Thymus (tissue), 11 donors: ENCODE measurements around the gene FAM241A. TPM values are rescaled to one million over a fixed set of nuclear protein-coding genes. Genes with fewer than 3 reads are reported as not detected.
"Not testable (repeated sequence)": the region's sequence is repeated elsewhere in the genome, so short reads cannot be mapped to it uniquely, and the experiment has no call there.

Source experiments
- DNase-seq, 9 donors: peaks; one replicate each; pipeline ENCODE4 v3.0.0-alpha.2; 2013; ENCODE audit warnings: low spot score in 9 of 9, low read depth in 6 of 9, missing footprints in 1 of 9
- H3K27ac ChIP-seq, 2 donors: one replicate each; pipeline ENCODE4 v1.5.1; 2013; ENCODE audit warnings: control low read depth in 1 of 2, low read depth in 1 of 2, low read length in 1 of 2, mild to moderate bottlenecking in 1 of 2, moderate library complexity in 1 of 2
- H3K27me3 ChIP-seq, 2 donors: one replicate each; pipeline ENCODE4 v1.5.1; 2013; ENCODE audit warnings: low read length in 1 of 2; ENCODE audit not compliant: control insufficient read depth in 2 of 2, insufficient read depth in 1 of 2
- H3K36me3 ChIP-seq, 2 donors: one replicate each; pipeline ENCODE4 v1.5.1; 2013; ENCODE audit warnings: low read length in 1 of 2, mild to moderate bottlenecking in 1 of 2, moderate library complexity in 1 of 2; ENCODE audit not compliant: control insufficient read depth in 2 of 2, insufficient read depth in 2 of 2
- H3K4me1 ChIP-seq, 2 donors: one replicate each; pipeline ENCODE4 v1.5.1; 2013; ENCODE audit warnings: low read length in 2 of 2; ENCODE audit not compliant: control insufficient read depth in 2 of 2, insufficient read depth in 2 of 2
- H3K4me3 ChIP-seq, 2 donors: one replicate each; pipeline ENCODE4 v1.5.1; 2013; ENCODE audit warnings: low read length in 2 of 2, control low read depth in 1 of 2, mild to moderate bottlenecking in 1 of 2
- H3K9me3 ChIP-seq, 2 donors: one replicate each; pipeline ENCODE4 v1.5.1; 2013; ENCODE audit warnings: low read length in 1 of 2, mild to moderate bottlenecking in 1 of 2; ENCODE audit not compliant: control insufficient read depth in 2 of 2, insufficient read depth in 1 of 2
- WGBS: extraction: QIAGEN DNeasy Blood & Tissue Kit; methylation state at CpG from one replicate; pipeline ENCODE4 v1.1.7; 2013; 5-methylcytosine and 5-hydroxymethylcytosine counted together
- polyA plus RNA-seq: library from polyadenylated mRNA; stranded (reverse); fragments of 200-250 nt; gene quantifications from one replicate; pipeline ENCODE4 v1.2.3, GENCODE V29; 2013
- total RNA-seq: library from RNA; stranded (reverse); fragments of 120-200 nt; gene quantifications from one replicate; pipeline ENCODE4 v1.2.4, GENCODE V29; 2013
- donor health status: healthy.

Gene FAM241A
- total and polyA plus RNA-seq, 2 donors = 2.2 to 3.8 TPM

- Histone ChIP-seq H3K4me3 (no peak overlapping the region), H3K4me1 (peaks cover 0 to 12% of the 10 kb centered on the region in 2 donors), H3K27me3 (no peaks in the 10 kb centered on the region), H3K36me3 (peaks cover 2 to 3% of the 10 kb centered on the region in 2 donors), H3K27ac (no peak overlapping the region), H3K9me3 (no peaks in the 10 kb centered on the region)
- WGBS = 93% methylated on average over 4 of the region's 4 CpGs
- no peak for DNase-seq
Measured at GRCh38 chr4:112175840-112176239, 30.6 kb downstream of the FAM241A start.

DNA sequence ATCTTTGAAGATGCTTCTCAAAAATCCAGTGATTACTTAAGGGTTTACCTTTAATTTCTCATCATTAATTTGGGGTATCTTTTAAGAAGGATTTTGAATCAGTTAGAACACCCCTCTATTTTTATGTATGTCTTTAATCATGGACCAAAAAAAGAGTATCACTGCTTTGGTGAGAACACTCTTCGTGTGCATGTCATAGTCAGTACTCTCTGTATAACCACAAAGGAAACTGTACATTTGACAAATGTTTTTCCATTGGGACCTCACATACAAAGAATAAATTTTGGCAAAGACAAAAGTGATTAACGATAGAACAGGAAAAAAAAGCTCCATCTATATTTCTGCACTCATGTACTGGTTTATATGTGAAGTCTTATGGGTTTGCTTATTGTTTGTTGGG is 31.3 kb downstream of the FAM241A start:
- no peaks in the 10 kb centered on the region for H3K9me3 ChIP-seq
- 8% methylated on average over 2 of the region's 2 CpGs for WGBS
- no peak overlapping the region for H3K27ac ChIP-seq
- H3K4me1 ChIP-seq = peaks cover 0 to 9% of the 10 kb centered on the region in 2 donors
- H3K4me3 ChIP-seq = no peak overlapping the region
- DNase-seq = peak in 1 of 9 donors; percentile 36
- peaks cover 2 to 3% of the 10 kb centered on the region in 2 donors for H3K36me3 ChIP-seq
- H3K27me3 ChIP-seq = no peaks in the 10 kb centered on the region

GRCh38 chr4:112178741-112179140 is 33.5 kb downstream of the FAM241A start:
- 23% methylated on average over 3 of the region's 3 CpGs for WGBS
- H3K9me3 ChIP-seq, H3K4me1 ChIP-seq, H3K27ac ChIP-seq, H3K4me3 ChIP-seq, H3K36me3 ChIP-seq, H3K27me3 ChIP-seq: not testable (repeated sequence)
- DNase-seq = peak in 1 of 9 donors; percentile 28

DNA sequence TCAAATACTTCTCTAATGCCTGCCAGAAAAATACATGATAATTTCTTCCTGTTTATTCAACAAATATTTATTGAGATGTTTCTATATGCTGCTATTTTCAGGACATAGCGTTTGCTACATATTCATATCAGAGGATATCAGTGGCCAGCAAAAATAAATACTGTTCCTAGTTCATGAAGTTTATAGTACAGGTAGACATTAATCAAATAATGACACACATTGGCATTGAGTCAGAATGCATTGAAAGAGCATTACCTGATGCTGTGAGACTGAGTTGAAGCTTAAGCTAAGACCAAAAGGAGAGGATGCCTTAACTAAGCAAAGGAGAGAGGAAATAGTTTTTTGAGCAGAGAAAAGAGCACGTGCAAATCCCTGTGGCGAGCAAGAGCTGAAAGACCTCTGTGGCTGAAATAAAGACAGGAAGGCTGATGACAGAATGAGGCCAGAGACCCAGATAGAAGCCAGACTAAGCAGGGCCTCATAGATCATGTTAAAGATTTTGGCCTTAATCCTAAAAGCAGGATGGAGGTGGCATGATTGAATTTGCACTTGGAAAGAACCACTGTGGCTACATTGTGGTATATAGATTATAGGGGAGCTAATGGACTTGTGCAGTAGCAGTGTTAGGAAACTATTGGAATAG is 36.2 kb downstream of the FAM241A start:
- no peaks in the 10 kb centered on the region for H3K36me3 ChIP-seq
- H3K4me3 ChIP-seq = no peak overlapping the region
- H3K27me3 ChIP-seq = no peaks in the 10 kb centered on the region
- 86% methylated on average over 3 of the region's 3 CpGs for WGBS
- H3K4me1 ChIP-seq = peaks cover 0 to 3% of the 10 kb centered on the region in 2 donors
- H3K27ac ChIP-seq = no peak overlapping the region
- H3K9me3 ChIP-seq = no peaks in the 10 kb centered on the region
- no peak for DNase-seq

- Histone ChIP-seq H3K9me3 (no peaks in the 10 kb centered on the region), H3K4me3 (no peak overlapping the region), H3K4me1 (peaks cover 0 to 3% of the 10 kb centered on the region in 2 donors), H3K36me3 (no peaks in the 10 kb centered on the region), H3K27ac (no peak overlapping the region), H3K27me3 (no peaks in the 10 kb centered on the region)
- WGBS = 97% methylated on average over 3 of the region's 3 CpGs
- no peak for DNase-seq
Measured at GRCh38 chr4:112182604-112183003, 37.4 kb downstream of the FAM241A start.

GRCh38 chr4:112183252-112183651 is 38.0 kb downstream of the FAM241A start:
- peaks cover 0 to 3% of the 10 kb centered on the region in 2 donors for H3K4me1 ChIP-seq
- 8% methylated on average over 2 of the region's 2 CpGs for WGBS
- peak in 1 of 9 donors; percentile 60 for DNase-seq
- H3K27me3 ChIP-seq = no peaks in the 10 kb centered on the region
- H3K4me3 ChIP-seq = no peak overlapping the region
- H3K9me3 ChIP-seq = no peaks in the 10 kb centered on the region
- H3K36me3 ChIP-seq = no peaks in the 10 kb centered on the region
- no peak overlapping the region for H3K27ac ChIP-seq

DNA sequence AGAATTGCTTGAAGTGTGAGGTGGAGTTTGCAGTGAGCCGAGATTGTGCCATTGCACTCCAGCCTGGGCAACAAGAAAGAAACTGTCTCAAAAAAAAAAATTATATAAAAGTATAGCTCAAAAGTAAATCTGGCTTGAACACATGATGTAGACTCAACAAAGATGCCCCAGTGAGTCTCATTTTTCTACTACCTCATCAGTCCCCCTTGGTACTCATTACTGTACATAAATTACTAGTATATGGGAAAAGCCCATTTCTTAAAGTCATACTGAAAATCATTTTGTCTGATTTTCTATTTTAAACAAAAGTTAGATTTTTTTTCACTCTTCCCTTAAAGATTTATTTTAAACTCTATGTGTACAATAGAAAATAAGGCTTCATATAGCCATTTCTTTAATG is 39.2 kb downstream of the FAM241A start:
- Histone ChIP-seq H3K4me1 (peaks cover 0 to 3% of the 10 kb centered on the region in 2 donors), H3K4me3 (no peak overlapping the region), H3K9me3 (no peaks in the 10 kb centered on the region), H3K27me3 (no peaks in the 10 kb centered on the region), H3K27ac (no peak overlapping the region), H3K36me3 (no peaks in the 10 kb centered on the region)
- 96% methylated on average over 1 of the region's 1 CpG for WGBS
- no peak for DNase-seq

DNA sequence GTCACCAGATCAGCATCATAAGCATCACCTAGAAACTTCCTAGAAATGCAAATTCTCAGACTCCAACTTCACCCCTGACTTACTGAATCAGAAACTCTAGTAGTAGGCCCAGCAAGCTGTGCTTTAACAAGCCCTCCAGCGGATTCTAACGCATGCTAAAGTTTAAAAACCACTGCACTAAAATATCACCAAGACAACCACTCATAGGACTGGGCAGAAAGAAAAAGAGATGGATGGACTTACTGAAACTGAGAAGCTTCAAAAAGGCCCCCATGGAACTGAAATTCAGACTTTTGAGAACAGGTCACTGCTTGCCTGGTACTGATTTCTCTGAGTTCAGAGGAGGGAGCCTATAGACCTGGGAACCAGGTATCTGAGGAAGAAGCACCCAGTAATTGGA is 40.1 kb downstream of the FAM241A start:
- 98% methylated on average over 2 of the region's 2 CpGs for WGBS
- Histone ChIP-seq H3K36me3 (no peaks in the 10 kb centered on the region), H3K27ac (no peak overlapping the region), H3K4me3 (no peak overlapping the region), H3K9me3 (no peaks in the 10 kb centered on the region), H3K27me3 (no peaks in the 10 kb centered on the region), H3K4me1 (peaks cover 0 to 3% of the 10 kb centered on the region in 2 donors)
- DNase-seq = no peak

GRCh38 chr4:112185740-112186670 is 40.8 kb downstream of the FAM241A start:
- WGBS = 96% methylated on average over 8 of the region's 8 CpGs
- Histone ChIP-seq H3K27ac (no peak overlapping the region), H3K9me3 (no peaks in the 10 kb centered on the region), H3K36me3 (no peaks in the 10 kb centered on the region), H3K4me3 (no peak overlapping the region), H3K27me3 (no peaks in the 10 kb centered on the region), H3K4me1 (peaks cover 0 to 3% of the 10 kb centered on the region in 2 donors)
- no peak for DNase-seq
